ACC112 (cell line): ENCODE data around the gene SLC20A1.

Experiments
- H2AFZ ChIP-seq: fragments of 200-600 bp; sonication (generic); one replicate; pipeline ENCODE4 v1.6.0; 2017; ENCODE audit warnings: antibody characterized with exemption, low read length; ENCODE audit not compliant: unreplicated experiment
- H3K27ac ChIP-seq: fragments of 200-600 bp; sonication (generic); 2 replicates; pipeline ENCODE4 v1.5.1; 2014; ENCODE audit warnings: low read depth, mild to moderate bottlenecking, antibody characterized with exemption, low read length, moderate library complexity
- H3K27me3 ChIP-seq: fragments of 200-600 bp; sonication (generic); 2 replicates; pipeline ENCODE4 v1.6.1; 2014; ENCODE audit warnings: mild to moderate bottlenecking, antibody characterized with exemption, low read length, moderate library complexity, mixed read lengths; ENCODE audit not compliant: insufficient read depth
- H3K36me3 ChIP-seq: fragments of 200-600 bp; sonication (generic); 2 replicates; pipeline ENCODE4 v1.6.1; 2016; ENCODE audit warnings: mild to moderate bottlenecking, antibody characterized with exemption, low read length, moderate library complexity, mixed read lengths; ENCODE audit not compliant: insufficient read depth
- H3K4me1 ChIP-seq: fragments of 200-600 bp; sonication (generic); one replicate; pipeline ENCODE4 v1.6.1; 2016; ENCODE audit warnings: low read length, mixed read lengths; ENCODE audit not compliant: insufficient read depth, unreplicated experiment, control insufficient read depth
- H3K4me3 ChIP-seq: fragments of 200-600 bp; sonication (generic); 2 replicates; pipeline ENCODE4 v1.5.1; 2014; ENCODE audit warnings: mild to moderate bottlenecking, low read depth, low read length
- H3K79me2 ChIP-seq: fragments of 200-600 bp; sonication (generic); one replicate; pipeline ENCODE4 v1.6.0; 2016; ENCODE audit warnings: low read length; ENCODE audit not compliant: control insufficient read depth, unreplicated experiment, insufficient read depth

The SLC20A1 gene

DNA sequence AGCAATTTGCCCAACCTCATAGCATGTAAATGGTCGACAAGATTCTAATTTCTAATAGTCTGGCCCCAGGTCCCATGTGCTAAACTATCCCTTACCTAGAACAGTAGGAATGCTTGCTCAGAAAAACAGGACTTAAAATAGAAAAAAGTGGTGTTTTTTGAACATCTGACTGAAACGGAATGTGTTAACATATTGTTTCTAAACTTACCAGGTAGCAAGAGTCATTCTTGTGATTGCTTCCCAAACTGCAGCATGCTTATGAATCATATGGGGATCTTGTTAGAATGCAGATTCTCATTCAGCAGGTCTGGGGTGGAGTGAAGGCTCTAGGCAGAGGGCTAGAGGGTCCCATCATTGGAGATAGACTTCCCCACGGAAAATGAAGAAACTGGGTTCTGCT lies 5.8 kb upstream of the SLC20A1 start:
- Histone ChIP-seq H3K4me3 (no peak overlapping the region), H2AFZ (no peak overlapping the region), H3K27ac (peak overlapping the region; percentile 98), H3K79me2 (peaks cover 21% of the 10 kb centered on the region), H3K4me1 (peaks cover 46% of the 10 kb centered on the region), H3K36me3 (no peaks in the 10 kb centered on the region), H3K27me3 (no peaks in the 10 kb centered on the region)

- Histone ChIP-seq H3K36me3 (no peaks in the 10 kb centered on the region), H2AFZ (no peak overlapping the region), H3K4me3 (0 out of 2 replicates have a peak overlapping the region, but pooled peaks have one; percentile 13), H3K27me3 (no peaks in the 10 kb centered on the region), H3K27ac (peak overlapping the region; percentile 98), H3K79me2 (peaks cover 22% of the 10 kb centered on the region), H3K4me1 (peaks cover 46% of the 10 kb centered on the region)
Observed at GRCh38 chr2:112640467-112640799, 5.3 kb upstream of the SLC20A1 start.

GRCh38 chr2:112640800-112641675 lies 4.7 kb upstream of the SLC20A1 start:
- H3K36me3 ChIP-seq: no peaks in the 10 kb centered on the region
- peaks cover 25% of the 10 kb centered on the region for H3K79me2 ChIP-seq
- H3K4me1 ChIP-seq: peaks cover 46% of the 10 kb centered on the region
- H2AFZ ChIP-seq: no peak overlapping the region
- no peaks in the 10 kb centered on the region for H3K27me3 ChIP-seq
- peak overlapping the region; percentile 98 for H3K27ac ChIP-seq
- peak overlapping the region; percentile 13; the same call in 1 of the 2 replicates for H3K4me3 ChIP-seq

GRCh38 chr2:112641701-112642100 lies 4.0 kb upstream of the SLC20A1 start:
- H3K36me3 ChIP-seq: peaks cover 1% of the 10 kb centered on the region
- H2AFZ ChIP-seq: no peak overlapping the region
- H3K27ac ChIP-seq: peak overlapping the region; percentile 98
- H3K79me2 ChIP-seq: peaks cover 32% of the 10 kb centered on the region
- no peak overlapping the region for H3K4me3 ChIP-seq
- peaks cover 46% of the 10 kb centered on the region for H3K4me1 ChIP-seq
- no peaks in the 10 kb centered on the region for H3K27me3 ChIP-seq

DNA sequence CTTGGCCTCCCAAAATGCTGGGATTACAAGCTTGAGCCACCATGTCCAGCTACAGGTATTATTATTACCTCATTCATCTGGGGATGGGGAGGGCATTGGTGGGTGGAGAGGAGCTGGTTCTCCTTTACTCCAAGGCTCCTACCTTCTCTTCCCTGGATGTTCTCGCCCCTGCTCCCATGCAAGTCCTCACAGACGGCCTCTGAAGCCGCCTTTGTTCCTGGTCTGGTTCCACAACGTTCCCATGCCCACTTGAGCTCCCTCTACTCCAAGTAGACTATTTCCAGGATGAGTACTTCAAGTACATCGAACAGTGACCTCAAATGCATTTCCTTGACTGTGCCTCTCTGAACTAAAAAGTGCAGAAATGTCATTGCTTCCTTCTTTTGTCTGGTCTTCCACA lies 3.2 kb upstream of the SLC20A1 start:
- H2AFZ ChIP-seq: no peak overlapping the region

DNA sequence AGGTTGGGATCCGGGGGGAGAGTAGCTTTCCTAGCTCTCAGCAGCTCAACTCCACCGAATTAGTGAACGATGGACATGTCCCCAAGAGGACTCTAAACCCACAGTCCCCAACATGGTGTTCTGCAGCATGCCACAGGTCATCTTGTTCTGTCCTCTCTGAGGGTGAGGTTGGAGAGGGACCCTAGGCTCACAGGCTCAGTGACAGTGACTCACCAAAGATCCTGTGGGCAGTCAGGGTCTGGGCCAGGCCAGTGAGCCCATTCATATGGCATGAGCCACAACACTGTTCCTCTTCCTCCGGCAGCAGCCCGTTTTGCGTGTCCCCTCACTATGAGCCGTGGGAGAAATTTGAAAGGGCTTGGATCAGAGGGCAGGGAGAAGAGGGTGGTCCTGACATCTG lies 2.8 kb upstream of the SLC20A1 start:
- no peaks in the 10 kb centered on the region for H3K27me3 ChIP-seq
- peaks cover 44% of the 10 kb centered on the region for H3K79me2 ChIP-seq
- H3K36me3 ChIP-seq: peaks cover 14% of the 10 kb centered on the region
- no peak overlapping the region for H2AFZ ChIP-seq
- H3K27ac ChIP-seq: peak overlapping the region; percentile 84
- peaks cover 46% of the 10 kb centered on the region for H3K4me1 ChIP-seq
- no peak overlapping the region for H3K4me3 ChIP-seq

More for the DNA sequence above, 3.2 kb upstream of the SLC20A1 start:
- Histone ChIP-seq H3K4me3 (no peak overlapping the region), H3K27ac (peak overlapping the region; percentile 84), H3K79me2 (peaks cover 40% of the 10 kb centered on the region), H3K36me3 (peaks cover 10% of the 10 kb centered on the region), H3K4me1 (peaks cover 46% of the 10 kb centered on the region), H3K27me3 (no peaks in the 10 kb centered on the region)

- Histone ChIP-seq H3K4me3 (no peak overlapping the region), H3K79me2 (peaks cover 49% of the 10 kb centered on the region), H3K27me3 (no peaks in the 10 kb centered on the region), H3K4me1 (peaks cover 50% of the 10 kb centered on the region), H3K27ac (peak overlapping the region; percentile 84), H2AFZ (no peak overlapping the region), H3K36me3 (peaks cover 19% of the 10 kb centered on the region)
Observed at GRCh38 chr2:112643488-112643887, 2.3 kb upstream of the SLC20A1 start.

- Histone ChIP-seq H3K4me1 (peaks cover 58% of the 10 kb centered on the region), H3K36me3 (peaks cover 28% of the 10 kb centered on the region), H3K27ac (peak overlapping the region; percentile 84), H3K27me3 (no peaks in the 10 kb centered on the region), H2AFZ (no peak overlapping the region), H3K79me2 (peaks cover 58% of the 10 kb centered on the region), H3K4me3 (peak overlapping the region; percentile 99)
Observed at GRCh38 chr2:112644155-112644932, 1.4 kb upstream of the SLC20A1 start.

DNA sequence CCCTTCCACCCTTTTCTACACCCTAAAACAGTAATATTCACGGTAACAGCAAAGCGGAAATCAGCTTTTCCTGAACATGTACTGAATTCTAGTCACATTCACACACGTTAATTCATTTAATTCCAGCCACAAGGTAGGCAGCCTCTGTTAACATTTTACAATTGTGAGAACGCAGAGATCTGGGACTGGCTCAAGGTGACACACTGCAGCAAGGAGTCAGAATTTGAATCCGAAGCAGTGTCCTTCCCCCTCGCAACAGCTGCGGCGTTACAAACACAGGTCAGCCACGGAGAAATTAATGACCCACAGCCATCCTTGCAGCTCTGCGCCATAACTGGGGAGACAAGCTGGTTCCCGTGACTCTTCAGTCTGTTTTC lies 818 bp upstream of the SLC20A1 start:
- Histone ChIP-seq H3K4me3 (peak overlapping the region; percentile 99), H3K27ac (peak overlapping the region; percentile 84), H3K27me3 (no peaks in the 10 kb centered on the region), H3K4me1 (peaks cover 60% of the 10 kb centered on the region), H3K79me2 (peaks cover 64% of the 10 kb centered on the region), H3K36me3 (peaks cover 33% of the 10 kb centered on the region), H2AFZ (no peak overlapping the region)

DNA sequence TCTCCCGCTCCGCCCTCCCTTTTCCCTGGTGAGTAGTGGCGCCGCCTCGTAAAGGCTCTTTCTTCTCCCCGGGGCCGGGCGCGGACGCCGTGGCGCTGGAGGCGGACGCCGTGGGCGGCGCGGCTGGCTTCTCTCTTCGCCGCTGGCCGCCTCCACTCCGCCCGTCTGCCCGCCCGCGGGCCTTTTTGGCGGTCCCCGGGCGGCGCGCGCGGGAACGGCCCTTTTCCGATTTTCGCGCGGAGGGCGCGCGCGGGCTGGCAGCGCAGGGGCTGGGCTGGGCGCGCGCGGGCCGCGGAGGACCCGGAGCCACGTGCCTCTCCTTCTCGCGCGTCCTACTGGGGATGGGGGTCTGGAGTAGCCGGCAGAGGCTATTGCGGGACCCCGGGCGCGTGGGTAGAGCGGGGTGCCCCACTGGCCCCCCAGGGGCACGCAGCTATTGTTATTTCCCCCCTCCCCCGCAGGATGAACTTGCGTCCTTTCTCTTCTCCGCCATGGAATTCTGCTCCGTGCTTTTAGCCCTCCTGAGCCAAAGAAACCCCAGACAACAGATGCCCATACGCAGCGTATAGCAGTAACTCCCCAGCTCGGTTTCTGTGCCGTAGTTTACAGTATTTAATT lies 472 bp downstream of the SLC20A1 start:
- H3K27me3 ChIP-seq: no peaks in the 10 kb centered on the region
- H3K36me3 ChIP-seq: peaks cover 42% of the 10 kb centered on the region
- peaks cover 77% of the 10 kb centered on the region for H3K79me2 ChIP-seq
- H3K4me1 ChIP-seq: peaks cover 59% of the 10 kb centered on the region
- H3K4me3 ChIP-seq: peak overlapping the region; percentile 99
- no peak overlapping the region for H2AFZ ChIP-seq
- H3K27ac ChIP-seq: peak overlapping the region; percentile 84
